HEK293 (cell line): ENCODE results near the gene PARD6B.

Experiments
- CTCF ChIA-PET: fragments of 350-600 bp; formaldehyde crosslinking; extraction: SDS; loops from one replicate; lab custom pipeline; 2021; ENCODE audit warnings: antibody characterized with exemption; lab: Yijun Ruan, JAX
- POLR2A ChIA-PET: fragments of 300-600 bp; formaldehyde crosslinking; extraction: SDS; loops from one replicate; lab custom pipeline; 2020; ENCODE audit warnings: antibody characterized with exemption, inconsistent platforms; lab: Yijun Ruan, JAX
- H3K27ac ChIP-seq: fragments of 200-500 bp; sonication (Bioruptor generic); 2 replicates; pipeline ENCODE4 v1.5.1; 2014; ENCODE audit warnings: low read depth, low read length, control low read depth, inconsistent platforms; ENCODE audit errors: extremely low read depth
- H3K36me3 ChIP-seq, 2 experiments: fragments of 200-500 bp in 1 of 2; sonication (Bioruptor generic) in 1 of 2; 1 replicate in 1 of 2; 2 replicates in 1 of 2; pipeline ENCODE4 v1.5.1; 2014 to 2017; ENCODE audit warnings: inconsistent platforms in 2 of 2, low read length in 2 of 2; ENCODE audit not compliant: control insufficient read depth in 2 of 2, insufficient read depth in 1 of 2
- H3K4me1 ChIP-seq: fragments of 200-500 bp; sonication (Bioruptor generic); 2 replicates; pipeline ENCODE4 v1.5.1; 2014; ENCODE audit warnings: mild to moderate bottlenecking, low read length, inconsistent platforms; ENCODE audit not compliant: control insufficient read depth, insufficient read depth
- H3K4me3 ChIP-seq: 2 replicates; pipeline ENCODE4 v1.5.1; 2011; ENCODE audit warnings: low read depth, mild to moderate bottlenecking, control low read depth, low read length, moderate library complexity
- H3K9me3 ChIP-seq: fragments of 200-500 bp; sonication (Bioruptor generic); 2 replicates; pipeline ENCODE4 v1.5.1; 2014; ENCODE audit warnings: low read depth, low read length, inconsistent platforms; ENCODE audit not compliant: control insufficient read depth, insufficient read depth
- GLI2 ChIP-seq: fragments of 450-650 bp; formaldehyde crosslinking; IDR thresholded peaks from 2 replicates; pipeline ENCODE4; 2017; ENCODE audit warnings: missing biosample characterization, missing genetic modification characterization, low read depth, borderline replicate concordance
- MYNN ChIP-seq: fragments of 450-650 bp; formaldehyde crosslinking; IDR thresholded peaks from 2 replicates; pipeline ENCODE4 v1.5.1; 2016; ENCODE audit warnings: missing biosample characterization, missing genetic modification characterization, borderline replicate concordance
- OVOL3 ChIP-seq: fragments of 450-650 bp; formaldehyde crosslinking; IDR thresholded peaks from 2 replicates; pipeline ENCODE4 v1.5.1; 2016; ENCODE audit warnings: missing biosample characterization, missing genetic modification characterization
- WT1 ChIP-seq: fragments of 450-650 bp; formaldehyde crosslinking; IDR thresholded peaks from 2 replicates; pipeline ENCODE4 v1.5.1; 2016; ENCODE audit warnings: missing biosample characterization, missing genetic modification characterization
- YY2 ChIP-seq: fragments of 450-650 bp; formaldehyde crosslinking; IDR thresholded peaks from 2 replicates; pipeline ENCODE4 v1.5.1; 2016; ENCODE audit warnings: missing biosample characterization, missing genetic modification characterization
- ZBTB1 ChIP-seq: fragments of 450-650 bp; formaldehyde crosslinking; IDR thresholded peaks from 2 replicates; pipeline ENCODE4 v1.5.1; 2016; ENCODE audit warnings: missing biosample characterization, missing genetic modification characterization
- ZBTB48 ChIP-seq: fragments of 450-650 bp; formaldehyde crosslinking; IDR thresholded peaks from 2 replicates; pipeline ENCODE4 v1.5.1; 2016; ENCODE audit warnings: missing biosample characterization, missing genetic modification characterization
- ZNF121 ChIP-seq: fragments of 450-650 bp; formaldehyde crosslinking; IDR thresholded peaks from 2 replicates; pipeline ENCODE4 v1.5.1; 2016; ENCODE audit warnings: missing biosample characterization, missing genetic modification characterization
- ZNF2 ChIP-seq: fragments of 450-650 bp; formaldehyde crosslinking; IDR thresholded peaks from 2 replicates; pipeline ENCODE4 v1.5.1; 2016; ENCODE audit warnings: missing biosample characterization, missing genetic modification characterization
- ZNF221 ChIP-seq: fragments of 450-650 bp; formaldehyde crosslinking; IDR thresholded peaks from 2 replicates; pipeline ENCODE4 v1.5.1; 2017; ENCODE audit warnings: missing biosample characterization, missing genetic modification characterization, borderline replicate concordance
- ZNF223 ChIP-seq: fragments of 450-650 bp; formaldehyde crosslinking; IDR thresholded peaks from 2 replicates; pipeline ENCODE4 v1.5.1; 2016; ENCODE audit warnings: missing biosample characterization, missing genetic modification characterization
- ZNF274 ChIP-seq, 2 experiments: fragments of 200-500 bp in 1 of 2; fragments of 450-650 bp in 1 of 2; sonication (Bioruptor generic) in 1 of 2; formaldehyde crosslinking in 1 of 2; IDR thresholded peaks; 2 replicates each; pipeline versions ENCODE4 v1.5.1 to v1.6.1; 2014 to 2016; ENCODE audit warnings: borderline replicate concordance in 1 of 2, inconsistent platforms in 1 of 2, low read length in 1 of 2, missing biosample characterization in 1 of 2, missing genetic modification characterization in 1 of 2
- ZNF366 ChIP-seq: fragments of 450-650 bp; formaldehyde crosslinking; conservative IDR thresholded peaks from 2 replicates; pipeline ENCODE4 v1.5.1; 2016; ENCODE audit warnings: missing biosample characterization, missing genetic modification characterization
- ZNF391 ChIP-seq: fragments of 450-650 bp; formaldehyde crosslinking; IDR thresholded peaks from 2 replicates; pipeline ENCODE4 v1.5.1; 2016; ENCODE audit warnings: low read depth, missing biosample characterization, missing genetic modification characterization, borderline replicate concordance
- ZNF529 ChIP-seq: fragments of 450-650 bp; formaldehyde crosslinking; IDR thresholded peaks from 2 replicates; pipeline ENCODE4 v1.5.1; 2017; ENCODE audit warnings: missing genetic modification characterization, missing biosample characterization; ENCODE audit not compliant: insufficient replicate concordance
- ZNF549 ChIP-seq: fragments of 450-650 bp; IDR thresholded peaks from 2 replicates; pipeline ENCODE4 v1.5.1; 2018; ENCODE audit warnings: missing biosample characterization, missing genetic modification characterization, mild to moderate bottlenecking, inconsistent platforms, moderate library complexity
- ZNF558 ChIP-seq: fragments of 450-650 bp; formaldehyde crosslinking; IDR thresholded peaks from 2 replicates; pipeline ENCODE4 v1.5.1; 2016; ENCODE audit warnings: missing biosample characterization, missing genetic modification characterization
- ZNF610 ChIP-seq: fragments of 450-650 bp; formaldehyde crosslinking; IDR thresholded peaks from 2 replicates; pipeline ENCODE4 v1.5.1; 2016; ENCODE audit warnings: missing biosample characterization, missing genetic modification characterization, borderline replicate concordance
- ZNF629 ChIP-seq: fragments of 450-650 bp; formaldehyde crosslinking; IDR thresholded peaks from 2 replicates; pipeline ENCODE4 v1.5.1; 2017; ENCODE audit warnings: missing biosample characterization, missing genetic modification characterization
- ZNF768 ChIP-seq: fragments of 450-650 bp; formaldehyde crosslinking; IDR thresholded peaks from 2 replicates; pipeline ENCODE4 v1.5.1; 2018; ENCODE audit warnings: missing biosample characterization, mild to moderate bottlenecking, missing genetic modification characterization
- ZNF837 ChIP-seq: fragments of 450-650 bp; formaldehyde crosslinking; IDR thresholded peaks from 2 replicates; pipeline ENCODE4 v1.5.1; 2016; ENCODE audit warnings: missing biosample characterization, missing genetic modification characterization
- ZSCAN16 ChIP-seq: fragments of 450-650 bp; formaldehyde crosslinking; IDR thresholded peaks from 2 replicates; pipeline ENCODE4 v1.5.1; 2016; ENCODE audit warnings: missing biosample characterization, missing genetic modification characterization
- TF ChIP-seq, protein P1 (sequence below): fragments of 450-650 bp; formaldehyde crosslinking; IDR thresholded peaks from 2 replicates; pipeline ENCODE4 v1.5.1; 2016; ENCODE audit warnings: missing biosample characterization, missing genetic modification characterization, borderline replicate concordance
- TF ChIP-seq, protein P2 (sequence below): fragments of 450-650 bp; formaldehyde crosslinking; IDR thresholded peaks from 2 replicates; pipeline ENCODE4 v1.5.1; 2016; ENCODE audit warnings: missing biosample characterization, missing genetic modification characterization
- TF ChIP-seq, protein P3 (sequence below): fragments of 450-650 bp; IDR thresholded peaks from 2 replicates; pipeline ENCODE4 v1.5.1; 2018; ENCODE audit warnings: missing biosample characterization, missing genetic modification characterization

The PARD6B gene

DNA sequence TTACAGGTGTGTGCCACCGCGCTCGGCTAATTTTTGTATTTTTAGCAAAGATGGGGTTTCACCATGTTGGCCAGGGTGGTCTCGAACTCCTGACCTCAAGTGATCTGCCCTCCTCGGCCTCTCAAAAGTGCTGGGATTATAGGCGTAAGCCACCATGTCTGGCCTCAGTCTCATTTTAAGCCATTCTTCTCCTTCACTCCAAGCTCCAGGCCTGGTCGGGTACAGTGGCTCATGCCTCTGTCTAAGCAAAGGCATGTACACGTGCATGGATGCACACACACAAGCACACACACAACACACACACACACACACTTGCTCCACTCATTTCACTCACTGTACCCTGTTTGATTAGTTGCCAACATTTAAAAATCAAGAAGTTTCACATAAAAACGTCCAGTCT is 7.7 kb upstream of the PARD6B start (continued):
- TF ChIP-seq, protein P1, sequence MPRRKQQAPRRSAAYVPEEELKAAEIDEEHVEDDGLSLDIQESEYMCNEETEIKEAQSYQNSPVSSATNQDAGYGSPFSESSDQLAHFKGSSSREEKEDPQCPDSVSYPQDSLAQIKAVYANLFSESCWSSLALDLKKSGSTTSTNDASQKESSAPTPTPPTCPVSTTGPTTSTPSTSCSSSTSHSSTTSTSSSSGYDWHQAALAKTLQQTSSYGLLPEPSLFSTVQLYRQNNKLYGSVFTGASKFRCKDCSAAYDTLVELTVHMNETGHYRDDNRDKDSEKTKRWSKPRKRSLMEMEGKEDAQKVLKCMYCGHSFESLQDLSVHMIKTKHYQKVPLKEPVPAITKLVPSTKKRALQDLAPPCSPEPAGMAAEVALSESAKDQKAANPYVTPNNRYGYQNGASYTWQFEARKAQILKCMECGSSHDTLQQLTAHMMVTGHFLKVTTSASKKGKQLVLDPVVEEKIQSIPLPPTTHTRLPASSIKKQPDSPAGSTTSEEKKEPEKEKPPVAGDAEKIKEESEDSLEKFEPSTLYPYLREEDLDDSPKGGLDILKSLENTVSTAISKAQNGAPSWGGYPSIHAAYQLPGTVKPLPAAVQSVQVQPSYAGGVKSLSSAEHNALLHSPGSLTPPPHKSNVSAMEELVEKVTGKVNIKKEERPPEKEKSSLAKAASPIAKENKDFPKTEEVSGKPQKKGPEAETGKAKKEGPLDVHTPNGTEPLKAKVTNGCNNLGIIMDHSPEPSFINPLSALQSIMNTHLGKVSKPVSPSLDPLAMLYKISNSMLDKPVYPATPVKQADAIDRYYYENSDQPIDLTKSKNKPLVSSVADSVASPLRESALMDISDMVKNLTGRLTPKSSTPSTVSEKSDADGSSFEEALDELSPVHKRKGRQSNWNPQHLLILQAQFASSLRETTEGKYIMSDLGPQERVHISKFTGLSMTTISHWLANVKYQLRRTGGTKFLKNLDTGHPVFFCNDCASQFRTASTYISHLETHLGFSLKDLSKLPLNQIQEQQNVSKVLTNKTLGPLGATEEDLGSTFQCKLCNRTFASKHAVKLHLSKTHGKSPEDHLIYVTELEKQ (tag by site-specific recombination): no peak
- TF ChIP-seq ZNF391 (tag by site-specific recombination) (no peak), ZNF837 (tag by site-specific recombination) (no peak), ZNF610 (tag by site-specific recombination) (no peak), ZBTB1 (tag by site-specific recombination) (no peak), ZNF549 (tag by site-specific recombination) (no peak), ZNF223 (tag by site-specific recombination) (no peak), ZNF221 (no peak), GLI2 (no peak)
- TF ChIP-seq, protein P2, sequence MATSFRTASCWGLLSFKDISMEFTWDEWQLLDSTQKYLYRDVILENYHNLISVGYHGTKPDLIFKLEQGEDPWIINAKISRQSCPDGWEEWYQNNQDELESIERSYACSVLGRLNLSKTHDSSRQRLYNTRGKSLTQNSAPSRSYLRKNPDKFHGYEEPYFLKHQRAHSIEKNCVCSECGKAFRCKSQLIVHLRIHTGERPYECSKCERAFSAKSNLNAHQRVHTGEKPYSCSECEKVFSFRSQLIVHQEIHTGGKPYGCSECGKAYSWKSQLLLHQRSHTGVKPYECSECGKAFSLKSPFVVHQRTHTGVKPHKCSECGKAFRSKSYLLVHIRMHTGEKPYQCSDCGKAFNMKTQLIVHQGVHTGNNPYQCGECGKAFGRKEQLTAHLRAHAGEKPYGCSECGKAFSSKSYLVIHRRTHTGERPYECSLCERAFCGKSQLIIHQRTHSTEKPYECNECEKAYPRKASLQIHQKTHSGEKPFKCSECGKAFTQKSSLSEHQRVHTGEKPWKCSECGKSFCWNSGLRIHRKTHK (tag by site-specific recombination): no peak
- TF ChIP-seq, all 188 proteins: peak for 0

DNA sequence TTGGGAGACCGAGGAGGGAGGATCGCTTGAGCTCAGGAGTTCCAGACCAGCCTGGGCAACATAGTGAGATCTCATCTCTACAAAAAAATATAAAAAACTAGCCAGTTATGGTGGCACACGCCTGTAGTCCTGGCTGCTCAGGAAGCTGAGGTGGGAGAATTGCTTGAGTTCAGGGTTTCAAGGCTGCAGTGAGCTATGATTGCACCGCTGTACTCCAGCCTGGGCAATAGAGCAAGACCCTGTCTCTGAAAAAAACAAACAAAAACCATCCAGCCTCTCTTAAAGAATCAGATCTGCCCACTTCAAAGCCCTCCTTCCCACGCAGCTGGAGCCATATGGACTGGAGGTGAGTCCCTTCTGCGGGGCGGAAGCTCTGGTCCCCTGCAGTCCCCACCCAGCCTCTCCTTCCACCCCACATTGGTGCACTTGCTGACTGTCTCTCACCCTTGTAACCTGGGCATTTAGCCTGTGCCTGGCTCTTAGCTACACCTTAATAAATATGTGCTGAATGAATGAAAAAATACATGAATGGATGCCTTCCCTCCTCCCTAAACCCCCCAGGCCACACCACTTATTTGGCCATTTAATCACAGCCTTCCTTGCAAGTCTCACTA is 7.2 kb upstream of the PARD6B start:
- no peaks in the 10 kb centered on the region for H3K9me3 ChIP-seq
- H3K4me1 ChIP-seq: no peaks in the 10 kb centered on the region
- TF ChIP-seq ZNF121 (tag by site-specific recombination): peak; percentile 95
- TF ChIP-seq, protein P3, sequence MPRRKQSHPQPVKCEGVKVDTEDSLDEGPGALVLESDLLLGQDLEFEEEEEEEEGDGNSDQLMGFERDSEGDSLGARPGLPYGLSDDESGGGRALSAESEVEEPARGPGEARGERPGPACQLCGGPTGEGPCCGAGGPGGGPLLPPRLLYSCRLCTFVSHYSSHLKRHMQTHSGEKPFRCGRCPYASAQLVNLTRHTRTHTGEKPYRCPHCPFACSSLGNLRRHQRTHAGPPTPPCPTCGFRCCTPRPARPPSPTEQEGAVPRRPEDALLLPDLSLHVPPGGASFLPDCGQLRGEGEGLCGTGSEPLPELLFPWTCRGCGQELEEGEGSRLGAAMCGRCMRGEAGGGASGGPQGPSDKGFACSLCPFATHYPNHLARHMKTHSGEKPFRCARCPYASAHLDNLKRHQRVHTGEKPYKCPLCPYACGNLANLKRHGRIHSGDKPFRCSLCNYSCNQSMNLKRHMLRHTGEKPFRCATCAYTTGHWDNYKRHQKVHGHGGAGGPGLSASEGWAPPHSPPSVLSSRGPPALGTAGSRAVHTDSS (tag by site-specific recombination): no peak
- no peak overlapping the region; the same call in 1 of the 2 replicates for H3K27ac ChIP-seq
- H3K36me3 ChIP-seq: no peaks in the 10 kb centered on the region
- ChIA-PET CTCF (interaction anchor here (0.8 to 2.0 kb wide), 6 partner anchors 10 to 98 kb away, joined by 3 to 10 read pairs (median 5); no protein-coding TSS in a partner anchor), POLR2A (interaction anchor here (1.1 kb wide), 1 partner anchor 11 kb away, joined by 4 read pairs; no protein-coding TSS in a partner anchor)
- no peak overlapping the region for H3K4me3 ChIP-seq

DNA sequence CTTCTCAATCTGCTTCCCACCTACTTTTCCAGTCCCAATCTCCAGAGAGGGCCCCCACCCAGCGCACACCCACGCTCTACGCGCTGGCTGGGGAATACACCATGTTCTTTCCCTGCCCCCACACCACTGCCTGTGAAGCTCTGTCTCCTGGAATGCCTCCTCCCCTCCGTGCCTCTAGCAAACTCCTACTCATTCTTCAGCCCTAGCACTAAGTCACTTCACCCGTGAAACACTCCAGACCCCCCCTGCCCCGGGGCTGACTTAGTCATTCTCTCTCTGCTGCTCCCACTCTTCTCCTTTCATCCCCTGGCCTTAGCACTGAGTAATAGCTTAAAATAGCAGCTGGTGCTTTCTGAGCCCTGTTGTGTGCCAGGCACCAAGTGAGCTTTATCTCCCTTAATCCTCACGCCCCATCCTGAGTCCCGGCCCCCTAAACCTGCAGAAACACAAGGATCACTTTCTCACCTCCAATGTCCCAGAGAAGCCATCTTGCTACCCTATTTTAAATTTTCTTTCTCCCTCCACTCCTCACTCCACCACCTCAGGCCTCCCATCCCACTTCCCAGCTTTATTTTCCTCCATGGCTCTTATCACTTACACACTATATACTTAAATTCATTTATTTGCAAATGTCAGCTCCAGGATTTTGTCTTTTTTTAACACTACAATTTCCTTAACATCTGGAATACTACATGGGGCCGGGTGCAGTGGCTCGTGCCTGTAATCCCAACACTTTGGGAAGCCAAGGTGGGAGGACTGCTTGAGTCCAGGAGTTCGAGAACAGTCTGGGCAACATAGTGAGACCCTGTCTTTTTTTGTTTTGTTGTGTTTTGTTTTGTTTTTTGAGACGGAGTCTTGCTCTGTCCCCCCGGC is 6.3 kb upstream of the PARD6B start:
- Histone ChIP-seq H3K36me3 (no peaks in the 10 kb centered on the region), H3K4me1 (no peaks in the 10 kb centered on the region), H3K4me3 (no peak overlapping the region), H3K27ac (no peak overlapping the region), H3K9me3 (no peaks in the 10 kb centered on the region)
- CTCF ChIA-PET: interaction anchor here (0.6 to 2.0 kb wide), 5 partner anchors 11 to 64 kb away, joined by 3 to 10 read pairs (median 3); no protein-coding TSS in a partner anchor
- POLR2A ChIA-PET: interaction anchor here (0.6 to 1.1 kb wide), 4 partner anchors 9 to 535 kb away, joined by 3 to 5 read pairs (median 4); partner anchors contain the start of gene CEBPB
- TF ChIP-seq MYNN (tag by site-specific recombination) (no peak), WT1 (tag by site-specific recombination) (peak; percentile 61), ZNF274 (IDR thresholded peaks at IDR 0.05; ENCODE audit: low read length) (no peak), ZNF274 (tag by site-specific recombination; IDR thresholded peaks at IDR 0.05; ENCODE audit: borderline replicate concordance) (no peak), ZNF629 (tag by site-specific recombination) (peak; percentile 74), YY2 (no peak), ZNF529 (tag by site-specific recombination) (no peak), ZBTB48 (tag by site-specific recombination) (peak; percentile 79), ZSCAN16 (tag by site-specific recombination) (no peak), OVOL3 (tag by site-specific recombination) (no peak), ZNF558 (peak; percentile 63; the same call in 1 of the 2 replicates), ZNF366 (tag by site-specific recombination) (0 out of 2 replicates have a peak, but pooled peaks have one; percentile 41), ZNF768 (tag by site-specific recombination) (no peak), ZNF2 (tag by site-specific recombination) (peak; percentile 60; the same call in 1 of the 2 replicates)
